GM21390 (cell line): ENCODE data around the gene EPS8L3.
"Not testable (repeated sequence)": the region's sequence is repeated elsewhere in the genome, so short reads cannot be mapped to it uniquely, and the experiment has no call there.

ENCODE experiments used
- ATAC-seq: cut with Tn5 transposase; IDR thresholded peaks from one replicate; pipeline ENCODE4 v1.9.1; 2021; ENCODE audit not compliant: unreplicated experiment

EPS8L3 gene

DNA sequence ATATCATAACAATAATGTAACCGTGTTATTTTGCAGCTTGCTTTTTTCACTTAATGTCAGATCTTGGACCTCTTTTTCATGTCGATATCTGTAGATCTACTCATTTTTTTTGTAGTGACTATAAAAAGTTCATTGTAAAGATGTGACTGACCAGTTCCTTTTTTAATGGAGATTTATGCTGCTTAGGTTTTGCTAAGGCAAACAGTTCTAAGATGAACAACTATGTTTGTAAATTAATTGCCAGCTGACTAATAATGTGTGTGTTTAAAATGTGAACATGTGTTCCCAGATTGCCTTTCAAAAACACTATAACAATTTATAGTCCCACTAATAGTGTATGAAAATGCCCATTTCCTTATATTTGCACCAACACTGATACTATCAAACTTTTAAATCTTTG is 18.1 kb upstream of the EPS8L3 start:
- ATAC-seq = no peak

DNA sequence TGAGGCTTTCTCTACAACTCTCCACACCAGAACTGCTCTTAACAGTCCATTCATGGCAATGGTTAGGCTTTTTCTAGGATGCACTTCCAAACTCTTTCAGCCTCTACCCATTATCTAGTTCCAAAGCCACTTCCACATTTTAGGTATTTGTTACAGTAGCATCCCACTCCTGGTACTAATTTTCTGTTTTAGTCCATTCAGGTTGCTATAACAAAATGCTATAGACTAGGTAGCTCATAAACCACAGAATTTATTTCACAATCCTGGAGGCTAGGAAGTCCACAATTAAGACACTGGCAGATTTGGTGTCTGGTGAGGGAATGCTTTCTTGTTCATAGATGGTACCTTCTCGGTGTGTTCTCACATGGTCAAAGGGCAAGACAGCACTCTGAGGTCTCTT is 17.3 kb upstream of the EPS8L3 start:
- ATAC-seq = no peak

DNA sequence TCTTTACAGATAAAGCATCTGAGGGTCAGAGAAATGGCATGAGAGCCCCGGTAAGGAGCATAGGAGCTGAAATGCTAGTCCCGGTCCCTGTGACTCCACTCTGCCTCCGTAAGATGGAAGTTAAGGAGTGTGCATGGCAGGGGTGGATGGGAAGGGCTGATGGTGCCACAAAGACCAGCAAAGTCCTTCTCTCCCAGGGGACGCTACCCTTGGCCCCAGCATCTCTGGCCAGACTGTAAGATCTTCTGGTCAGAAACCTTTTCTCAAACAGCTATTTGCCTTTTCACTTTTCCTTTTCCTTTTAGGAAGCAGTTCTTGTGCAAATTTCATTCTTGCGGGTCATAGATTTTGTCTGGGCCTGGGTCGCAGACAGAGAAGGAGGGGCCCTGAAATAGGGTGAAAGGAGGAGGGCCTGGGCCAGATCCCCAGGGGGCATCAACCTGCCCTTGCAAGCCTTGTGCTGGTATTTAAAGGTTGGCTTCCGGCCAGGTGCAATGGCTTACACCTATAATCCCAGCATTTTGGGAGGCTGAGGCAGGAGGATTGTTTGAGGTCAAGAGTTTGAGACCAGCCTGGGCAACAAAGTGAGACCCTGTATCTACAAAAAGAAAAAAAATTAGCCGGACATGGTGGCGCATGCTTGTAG is 14.4 kb upstream of the EPS8L3 start:
- ATAC-seq = no peak

DNA sequence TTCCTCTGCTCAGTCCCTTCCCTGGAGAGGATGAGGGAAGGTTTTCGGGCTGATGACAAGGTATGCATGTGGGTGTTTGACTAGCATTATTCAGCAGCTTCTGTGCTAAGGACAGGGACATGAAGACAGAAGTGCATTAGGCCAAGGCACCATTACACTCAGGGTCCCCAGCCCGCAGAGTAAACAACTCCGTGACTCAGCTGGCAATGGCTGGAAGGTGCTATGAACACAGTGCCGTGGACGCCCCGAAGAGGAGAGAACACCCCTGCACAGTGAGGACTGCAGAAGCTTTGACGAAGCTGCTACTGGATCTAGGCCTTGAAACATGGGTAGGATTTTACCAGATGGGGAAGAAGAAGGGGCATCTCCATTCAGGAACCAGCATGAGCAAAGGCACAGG is 13.7 kb upstream of the EPS8L3 start:
- ATAC-seq = no peak

DNA sequence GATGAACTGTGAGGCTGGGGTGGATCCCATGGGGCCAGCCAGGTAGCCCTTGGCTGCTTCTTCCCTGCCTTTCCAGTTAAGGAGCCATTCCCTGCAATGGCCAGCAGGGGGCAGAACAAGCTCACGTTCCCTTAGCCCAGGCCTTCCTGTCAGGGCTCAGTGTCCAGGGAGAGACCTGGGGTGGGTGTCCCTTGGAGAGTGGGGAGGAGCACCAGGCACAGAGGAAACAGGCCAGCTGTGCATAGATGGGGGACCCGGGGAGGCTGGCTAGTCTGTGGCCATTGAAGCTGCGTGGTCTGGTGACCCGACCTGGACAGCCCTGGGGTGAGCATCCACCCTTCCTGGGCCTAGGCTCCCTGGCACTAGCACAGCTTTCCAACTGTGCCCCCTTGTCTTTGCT is 13.2 kb upstream of the EPS8L3 start:
- peak; percentile 70 for ATAC-seq

DNA sequence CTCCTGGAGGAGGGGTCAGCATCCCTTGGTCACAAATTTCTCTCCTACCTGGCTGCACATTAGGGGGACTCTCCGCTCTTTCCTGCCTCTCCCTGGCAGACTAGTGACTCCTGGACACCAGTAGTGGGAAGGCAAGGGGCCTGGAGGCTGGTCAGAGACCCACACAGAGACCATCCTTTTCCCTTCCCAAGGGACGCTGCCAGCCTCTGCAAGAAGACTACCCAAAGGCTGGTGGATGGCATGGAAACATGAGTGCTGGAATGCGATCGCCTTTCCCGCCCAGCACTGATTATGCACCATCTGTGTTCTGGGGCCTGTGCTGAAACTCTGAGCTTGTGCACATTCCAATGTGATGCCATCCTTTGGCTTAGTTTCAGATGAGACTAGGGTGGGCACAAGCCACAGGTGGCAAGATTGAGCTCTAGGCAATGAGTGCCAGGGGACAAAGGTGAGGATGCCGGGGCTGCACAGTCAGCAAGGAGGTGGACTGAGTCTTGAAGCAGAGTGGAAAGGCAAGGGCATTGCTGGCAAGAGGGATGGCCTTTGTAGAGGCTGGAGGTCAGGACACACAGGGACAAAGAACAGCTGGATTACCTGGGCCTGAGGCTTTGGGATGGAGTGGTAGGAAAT is 12.6 kb upstream of the EPS8L3 start:
- ATAC-seq = no peak

DNA sequence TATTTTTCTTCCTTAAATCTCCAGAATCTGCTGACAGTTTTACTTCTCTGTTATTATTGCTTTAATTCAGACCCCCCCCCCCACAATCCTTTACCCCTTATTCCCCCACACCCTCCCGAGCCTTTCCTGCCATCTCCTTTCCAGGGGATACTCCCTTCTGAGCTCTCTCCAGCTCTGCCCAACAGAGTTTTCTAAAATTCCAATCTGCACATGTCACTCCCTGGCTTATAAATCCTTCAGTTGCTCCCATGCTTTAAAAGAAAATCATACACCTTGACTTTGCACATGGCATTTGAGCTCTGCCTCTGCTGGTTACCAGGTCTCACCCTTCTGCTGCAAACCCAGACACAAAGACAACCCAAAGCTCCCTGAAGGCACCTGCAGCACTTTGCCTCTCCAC is 11.7 kb upstream of the EPS8L3 start:
- ATAC-seq = no peak

DNA sequence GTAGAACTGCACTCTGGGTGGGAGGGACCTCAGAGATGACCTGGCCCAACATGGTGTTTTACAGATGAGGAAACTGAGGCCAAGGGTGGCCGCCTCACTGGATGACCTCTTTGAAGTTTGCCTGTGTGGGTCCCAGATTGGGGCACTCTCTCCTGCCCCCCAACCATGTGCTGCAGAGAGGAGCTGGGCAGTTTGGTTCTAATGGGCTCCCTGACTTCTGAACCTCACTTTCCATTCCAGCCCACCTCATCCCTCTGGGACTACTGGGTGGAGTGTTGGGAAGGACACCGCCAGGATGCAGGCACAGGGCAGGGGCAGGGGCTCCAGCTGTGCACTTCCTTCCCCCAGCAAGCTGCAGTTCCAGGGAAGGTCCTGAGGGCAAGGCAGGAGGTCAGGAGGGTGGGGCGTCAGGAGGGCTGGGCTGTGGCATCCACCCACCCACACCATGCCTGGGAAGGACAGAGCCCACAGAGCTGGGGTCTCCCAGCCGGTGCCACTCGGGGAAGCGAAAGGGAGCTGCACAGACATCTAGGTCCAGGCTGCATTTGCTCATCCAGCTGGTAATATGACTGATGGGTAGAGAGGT is 10.3 kb upstream of the EPS8L3 start:
- no peak for ATAC-seq

DNA sequence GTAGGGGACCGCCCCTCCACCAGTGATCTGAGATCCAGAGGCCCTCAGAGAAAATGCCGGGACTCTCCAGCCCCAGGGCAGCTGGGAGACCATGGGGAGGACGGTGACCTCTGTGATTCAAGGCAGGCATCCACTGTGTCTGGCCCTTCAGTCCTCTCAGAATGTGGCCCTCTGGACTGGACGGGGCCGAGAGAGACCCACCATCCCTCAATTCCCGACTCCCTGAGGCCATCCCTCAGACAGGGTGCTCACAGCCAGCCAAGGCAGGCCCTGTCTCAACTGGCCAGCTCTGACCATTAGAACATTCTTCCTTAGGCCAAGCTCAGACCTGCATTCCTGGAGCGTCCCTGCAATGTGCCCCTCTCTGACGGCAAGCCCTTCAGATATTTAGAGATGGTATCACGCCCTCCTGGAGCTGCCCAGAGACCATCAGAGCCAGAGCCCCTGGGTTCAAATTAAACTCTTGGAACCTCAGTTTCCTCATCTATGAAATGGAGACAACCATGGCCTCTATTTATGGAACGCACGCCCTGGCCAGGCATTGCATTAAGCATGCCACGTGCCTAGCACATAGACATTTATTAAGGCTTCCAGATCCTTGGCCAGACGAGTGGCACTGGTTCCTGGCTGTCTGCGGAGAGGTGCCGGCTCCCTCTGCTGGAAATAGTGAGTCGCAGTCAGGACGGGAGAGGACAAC is 9.6 kb upstream of the EPS8L3 start:
- peak; percentile 60 for ATAC-seq

DNA sequence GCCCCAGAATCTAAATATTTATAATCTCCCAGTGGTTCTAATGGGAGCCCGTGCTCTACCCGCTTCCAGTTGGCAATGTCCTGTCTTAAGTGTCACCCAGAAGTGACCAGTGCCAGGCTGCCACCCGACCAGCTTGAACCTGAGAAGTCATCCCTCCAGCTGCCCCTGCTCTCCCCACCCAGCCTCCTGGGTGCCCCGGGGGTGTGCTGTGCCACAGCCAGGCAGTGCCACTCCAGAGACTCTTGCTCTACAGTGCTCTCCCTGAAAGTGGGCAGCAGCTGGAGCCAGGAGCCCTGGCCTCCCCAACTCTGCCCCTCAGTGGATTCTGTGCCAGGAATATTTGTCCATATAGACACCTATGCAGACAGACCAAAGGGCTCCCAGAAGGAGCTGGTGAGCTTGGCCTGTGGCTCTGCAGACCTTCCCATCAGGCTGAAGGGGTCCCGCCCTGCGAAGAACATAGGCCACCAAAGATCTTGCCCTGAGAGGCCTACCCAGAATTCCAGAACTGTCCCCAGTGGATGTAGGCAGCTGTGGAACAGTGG is 9.0 kb upstream of the EPS8L3 start:
- no peak for ATAC-seq

DNA sequence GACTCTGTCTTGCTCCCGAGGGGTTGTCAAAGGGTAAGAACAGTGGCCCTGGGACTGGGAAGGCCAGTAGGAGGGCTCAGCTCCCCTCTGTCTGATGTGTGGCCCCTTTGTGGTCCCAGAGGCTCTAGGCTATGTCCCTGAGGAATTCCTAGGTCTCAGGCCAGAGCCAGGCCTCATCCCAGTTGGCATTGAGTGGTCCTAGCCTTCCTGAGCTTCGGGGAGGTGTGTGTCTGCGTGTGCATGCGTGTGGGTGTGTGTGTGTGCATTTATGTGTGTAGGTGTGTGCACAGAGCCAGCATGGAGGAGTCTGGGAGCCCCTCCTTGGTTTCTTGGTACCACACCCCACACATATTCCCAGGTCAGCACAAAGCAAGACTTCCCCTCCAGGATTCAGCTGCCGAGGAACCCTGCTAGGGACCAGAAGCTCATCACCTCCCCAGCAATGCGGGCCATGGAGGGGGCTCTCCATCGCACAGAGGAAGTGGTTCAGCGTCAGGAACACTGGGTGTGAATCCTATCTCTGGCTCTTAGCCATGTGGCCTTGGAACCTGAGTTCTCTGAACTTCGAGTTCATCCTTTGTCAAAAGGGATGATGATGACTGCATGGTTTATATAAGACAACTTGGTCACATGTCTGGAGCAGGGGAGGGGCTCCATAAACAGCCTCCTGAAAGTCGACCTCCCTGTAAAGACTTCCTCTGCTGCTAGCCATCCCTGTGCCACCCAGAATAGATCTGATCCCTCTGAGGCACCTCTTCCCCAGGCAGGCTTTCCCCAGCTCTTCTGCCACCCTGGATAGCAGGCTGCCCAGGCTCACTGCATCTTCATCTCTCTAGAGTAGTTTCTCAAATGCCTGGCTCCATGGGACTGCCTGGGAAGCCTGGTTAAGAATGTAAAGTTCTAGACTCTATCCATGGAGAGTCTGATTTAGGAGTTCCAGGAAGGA is 8.3 kb upstream of the EPS8L3 start:
- no peak for ATAC-seq

DNA sequence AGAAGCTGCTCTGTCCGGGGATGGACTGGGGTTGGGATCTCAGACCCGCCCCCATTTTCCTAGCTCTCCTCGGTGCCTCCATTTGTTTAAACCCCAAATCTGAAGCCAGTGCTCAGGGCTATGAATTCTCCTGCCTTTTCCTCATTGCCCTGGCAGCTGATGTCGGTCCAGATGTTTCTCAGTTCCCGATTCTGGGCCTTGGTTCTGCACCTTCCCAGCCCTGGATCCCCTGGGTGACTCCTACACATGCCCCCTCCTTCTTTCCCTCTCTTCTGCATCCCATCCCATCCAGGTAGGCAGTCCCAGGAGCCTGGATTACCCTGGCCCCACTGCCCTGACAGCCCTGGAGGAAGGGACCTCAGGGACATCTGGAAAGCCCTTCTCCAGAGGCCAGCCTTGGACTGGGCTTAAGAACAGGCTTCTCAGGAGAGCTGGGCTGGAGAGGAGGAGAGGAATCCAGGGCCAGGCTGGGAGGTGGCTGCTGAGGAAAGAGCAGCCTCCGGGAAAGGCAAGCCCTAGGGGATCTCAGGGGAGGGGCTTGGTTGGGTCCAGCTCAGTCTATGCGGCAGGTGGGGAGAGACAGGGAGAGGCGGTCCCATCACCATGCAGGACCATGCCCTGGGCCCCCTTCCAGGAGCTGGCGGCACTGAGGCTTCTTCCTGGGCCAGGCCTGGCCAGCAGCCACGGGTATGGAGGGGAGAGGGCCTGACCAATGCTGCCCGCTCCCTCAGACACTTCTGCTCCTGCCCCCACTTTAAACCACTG is 6.8 kb upstream of the EPS8L3 start:
- ATAC-seq = no peak

DNA sequence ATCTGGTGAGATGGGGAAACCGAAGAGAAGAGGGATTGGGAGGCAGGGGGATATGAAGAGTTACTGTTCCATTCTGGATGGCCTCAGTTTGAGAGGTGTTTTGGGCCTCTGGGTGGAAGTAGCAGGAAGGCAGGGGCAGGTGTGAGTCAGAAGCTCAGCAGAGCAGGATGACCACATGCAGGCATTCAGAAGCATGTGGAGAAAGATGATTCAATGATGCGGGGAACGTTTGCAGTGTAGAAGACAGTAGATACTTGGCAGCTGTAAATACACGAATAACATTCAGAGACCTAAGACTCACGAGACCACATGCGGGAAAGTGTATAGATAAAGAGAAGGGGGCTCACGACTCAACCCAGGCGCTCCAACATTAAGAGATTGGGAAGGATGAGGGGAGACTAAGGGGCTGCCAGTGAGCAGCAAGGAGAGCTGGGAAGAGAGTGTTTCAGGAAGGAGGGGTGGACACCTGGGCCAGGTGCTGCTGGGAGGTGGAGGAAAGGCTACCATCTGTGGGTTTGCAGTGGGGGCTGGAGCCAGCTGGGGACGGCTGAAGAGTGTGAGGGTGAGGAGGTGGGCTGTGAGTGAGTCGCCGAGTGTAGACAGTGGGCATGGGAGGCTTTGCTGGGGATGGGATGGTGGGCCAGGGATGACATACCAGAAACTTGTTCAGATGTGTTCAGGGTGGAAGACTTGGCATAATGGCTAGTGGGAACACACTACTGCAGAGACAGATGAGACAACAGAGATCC is 5.8 kb upstream of the EPS8L3 start:
- ATAC-seq = no peak

DNA sequence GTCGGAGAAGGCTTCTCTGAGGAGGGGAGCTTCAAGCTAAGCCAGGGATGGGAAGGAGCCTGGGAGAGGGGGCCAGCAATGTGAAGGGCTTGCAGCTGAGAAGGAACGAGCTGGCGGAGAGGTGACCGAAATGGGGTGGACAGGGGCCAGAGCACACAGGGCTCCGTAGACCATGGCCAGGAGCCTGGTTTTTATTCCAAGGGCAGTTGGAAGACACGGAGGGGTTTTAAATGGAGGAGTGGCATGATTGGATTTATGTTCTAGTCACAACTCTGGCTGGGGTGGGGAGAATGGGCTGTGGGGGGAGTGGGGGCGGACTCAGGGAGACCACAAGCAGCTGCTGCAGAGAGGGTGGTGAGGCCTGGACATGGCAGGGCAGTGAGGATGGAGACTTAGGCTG is 5.1 kb upstream of the EPS8L3 start:
- ATAC-seq = no peak

DNA sequence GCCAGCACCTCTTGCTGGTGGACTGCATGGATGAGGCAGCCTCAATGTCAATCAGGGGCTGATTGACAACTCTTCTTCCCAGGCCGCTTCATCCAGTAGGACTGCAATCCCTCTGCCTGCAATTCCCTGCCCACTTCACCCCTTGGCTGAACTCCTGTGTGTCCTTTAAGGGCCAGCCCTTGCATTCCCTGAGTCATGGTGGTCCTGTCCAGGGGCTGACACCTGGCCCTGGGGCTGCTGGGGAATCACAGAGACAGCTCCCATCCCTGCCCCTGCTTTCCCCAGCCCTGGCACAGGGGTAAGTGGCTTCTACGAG is 4.6 kb upstream of the EPS8L3 start:
- ATAC-seq = no peak

DNA sequence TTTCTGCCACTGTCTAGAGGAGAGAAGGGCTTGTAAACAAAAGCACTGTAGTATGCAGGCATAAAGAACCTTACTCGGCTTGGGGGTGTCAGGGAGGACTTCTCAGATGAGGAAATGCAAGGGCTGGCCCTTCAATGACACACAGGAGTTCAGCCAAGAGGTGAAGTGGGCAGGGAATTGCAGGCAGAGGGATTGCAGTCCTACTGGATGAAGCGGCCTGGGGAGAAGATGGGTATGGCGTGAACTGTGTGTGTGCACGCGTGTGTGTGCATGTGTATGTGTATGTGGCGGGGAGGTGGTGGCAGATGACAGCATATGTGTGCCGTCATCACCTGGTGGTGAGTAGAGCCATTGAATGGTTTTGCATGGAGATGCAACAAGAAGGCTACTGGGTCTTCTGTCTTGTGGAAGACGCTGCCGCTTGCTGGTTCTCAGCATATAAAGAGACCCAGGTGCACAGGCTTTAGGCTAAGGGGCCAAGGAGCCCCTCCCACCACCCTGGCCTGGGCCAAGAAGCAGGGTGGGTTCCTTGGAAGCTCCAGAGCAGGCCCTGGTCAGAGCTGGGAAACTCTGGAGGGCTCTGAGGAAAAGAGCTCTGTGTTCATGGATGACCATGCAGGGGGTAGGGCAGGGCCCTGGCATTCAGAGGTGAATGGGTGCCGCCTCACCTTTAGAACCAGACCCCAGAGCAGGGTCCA is 4.1 kb upstream of the EPS8L3 start:
- ATAC-seq = no peak

DNA sequence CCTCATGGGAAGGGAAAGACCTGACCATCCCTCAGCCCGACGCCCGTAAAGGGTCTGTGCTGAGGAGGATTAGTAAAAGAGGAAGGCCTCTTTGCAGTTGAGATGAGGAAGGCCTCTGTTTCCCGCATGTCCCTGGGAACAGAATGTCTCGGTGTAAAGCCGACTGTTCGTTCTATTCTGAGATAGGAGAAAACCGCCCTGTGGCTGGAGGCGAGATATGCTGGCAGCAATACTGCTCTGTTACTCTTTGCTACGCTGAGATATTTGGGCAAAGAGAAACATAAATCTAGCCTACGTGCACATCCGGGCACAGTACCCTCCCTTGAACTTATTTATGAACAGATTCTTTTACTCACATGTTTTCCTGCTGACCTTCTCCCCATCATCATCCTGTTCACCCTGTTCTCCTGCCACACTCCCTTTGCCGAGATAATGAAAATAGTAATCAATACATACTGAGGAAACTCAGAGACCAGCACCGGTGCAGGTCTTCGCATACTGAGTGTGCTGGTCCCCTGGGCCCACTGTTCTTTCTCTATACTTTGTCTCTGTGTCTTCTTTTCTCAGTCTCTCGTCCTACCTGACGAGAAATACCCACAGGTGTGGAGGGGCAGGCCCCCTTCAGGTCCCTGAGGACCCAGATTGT is 3.4 kb upstream of the EPS8L3 start:
- not testable (repeated sequence) for ATAC-seq

DNA sequence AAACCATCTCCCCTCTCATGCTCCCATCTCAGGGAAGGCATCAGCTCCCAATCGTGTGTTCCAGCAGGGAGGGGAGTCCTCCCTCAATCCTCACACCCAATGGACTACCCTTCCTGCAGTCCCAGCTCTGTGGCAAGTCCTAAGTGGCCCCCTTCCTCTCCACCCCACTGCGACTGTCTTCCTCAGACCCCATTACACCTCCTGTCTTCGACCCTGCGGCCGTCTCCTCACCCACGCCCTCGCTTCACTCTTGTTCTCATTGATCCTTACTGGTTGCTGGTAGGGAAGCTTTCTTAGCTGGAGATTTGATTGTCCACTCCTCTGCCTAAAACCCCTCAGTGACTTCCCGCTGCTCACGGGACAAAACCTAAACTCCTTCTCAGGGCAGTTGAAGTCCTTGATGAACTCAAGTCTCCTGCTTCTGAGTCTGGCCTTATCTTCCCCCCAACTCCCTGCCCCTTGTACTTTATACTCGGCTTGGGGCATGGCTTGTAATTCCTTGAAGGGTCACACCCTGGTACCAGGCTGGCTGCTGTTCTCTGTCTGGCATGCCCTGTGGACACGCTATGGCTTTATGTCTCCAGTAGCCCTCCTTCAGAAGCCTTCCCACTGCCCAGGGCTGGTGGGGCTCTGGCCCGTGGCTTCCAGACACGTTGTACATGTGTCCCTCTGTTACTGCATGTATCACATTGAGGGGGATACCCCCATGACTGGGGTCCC is 2.3 kb upstream of the EPS8L3 start:
- no peak for ATAC-seq
